SHP77 treated with DMSO at 0.1 percent for 48 hours (cell line): Measurements from ENCODE around the gene RAD54L.
"Not testable (repeated sequence)": the region's sequence is repeated elsewhere in the genome, so short reads cannot be mapped to it uniquely, and the experiment has no call there.

Experiments used
- DNase-seq: peaks from one replicate; lab custom pipeline; 2025; lab: John Stamatoyannopoulos, UW

The RAD54L gene

DNA sequence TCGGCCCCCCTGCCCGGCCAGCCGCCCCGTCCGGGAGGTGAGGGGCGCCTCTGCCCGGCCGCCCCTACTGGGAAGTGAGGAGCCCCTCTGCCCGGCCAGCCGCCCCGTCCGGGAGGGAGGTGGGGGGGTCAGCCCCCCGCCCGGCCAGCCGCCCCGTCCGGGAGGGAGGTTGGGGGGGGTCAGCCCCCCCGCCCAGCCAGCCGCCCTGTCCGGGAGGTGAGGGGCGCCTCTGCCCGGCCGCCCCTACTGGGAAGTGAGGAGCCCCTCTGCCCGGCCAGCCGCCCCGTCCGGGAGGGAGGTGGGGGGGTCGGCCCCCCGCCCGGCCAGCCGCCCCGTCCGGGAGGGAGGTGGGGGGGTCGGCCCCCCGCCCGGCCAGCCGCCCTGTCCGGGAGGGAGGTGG lies 5.8 kb upstream of the RAD54L start:
- DNase-seq, result not testable (repeated sequence)

DNA sequence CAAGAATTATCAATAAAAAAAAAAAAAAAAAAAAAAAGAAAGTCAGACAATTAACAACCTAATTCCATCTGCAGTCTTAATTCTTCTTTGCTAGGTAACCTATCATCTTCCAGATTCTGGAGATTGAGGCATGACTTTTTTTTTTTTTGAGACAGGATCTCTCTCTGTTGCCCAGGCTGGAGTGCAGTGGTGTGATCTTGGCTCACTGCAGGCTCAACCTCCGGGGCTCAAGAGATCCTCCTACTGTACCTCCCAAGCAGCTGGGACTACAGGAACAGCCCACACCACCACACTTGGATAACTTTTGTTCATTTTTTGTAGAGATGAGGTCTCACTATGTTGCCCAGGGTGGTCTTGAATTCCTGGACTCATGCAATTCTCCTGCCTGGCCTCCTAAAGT lies 4.6 kb upstream of the RAD54L start:
- DNase-seq, result no peak

DNA sequence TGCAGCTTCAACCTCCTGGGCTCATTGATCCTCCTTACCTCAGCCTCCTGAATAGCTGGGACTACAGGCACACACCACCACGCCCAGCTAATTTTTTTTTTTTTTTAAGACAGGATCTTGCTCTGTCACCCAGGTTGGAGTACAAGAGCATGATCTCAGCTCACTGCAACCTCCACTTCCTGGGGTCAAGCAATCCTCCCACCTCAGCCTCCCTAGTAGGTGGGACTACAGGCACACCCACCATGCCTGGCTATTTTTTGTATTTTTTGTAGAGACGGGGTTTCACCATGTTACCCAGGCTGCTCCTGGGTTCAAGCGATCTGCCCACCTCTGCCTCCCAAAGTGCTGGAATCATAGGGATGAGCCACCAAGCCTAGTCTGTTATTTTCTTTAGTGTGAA lies 3.7 kb upstream of the RAD54L start:
- DNase-seq, result not testable (repeated sequence)

DNA sequence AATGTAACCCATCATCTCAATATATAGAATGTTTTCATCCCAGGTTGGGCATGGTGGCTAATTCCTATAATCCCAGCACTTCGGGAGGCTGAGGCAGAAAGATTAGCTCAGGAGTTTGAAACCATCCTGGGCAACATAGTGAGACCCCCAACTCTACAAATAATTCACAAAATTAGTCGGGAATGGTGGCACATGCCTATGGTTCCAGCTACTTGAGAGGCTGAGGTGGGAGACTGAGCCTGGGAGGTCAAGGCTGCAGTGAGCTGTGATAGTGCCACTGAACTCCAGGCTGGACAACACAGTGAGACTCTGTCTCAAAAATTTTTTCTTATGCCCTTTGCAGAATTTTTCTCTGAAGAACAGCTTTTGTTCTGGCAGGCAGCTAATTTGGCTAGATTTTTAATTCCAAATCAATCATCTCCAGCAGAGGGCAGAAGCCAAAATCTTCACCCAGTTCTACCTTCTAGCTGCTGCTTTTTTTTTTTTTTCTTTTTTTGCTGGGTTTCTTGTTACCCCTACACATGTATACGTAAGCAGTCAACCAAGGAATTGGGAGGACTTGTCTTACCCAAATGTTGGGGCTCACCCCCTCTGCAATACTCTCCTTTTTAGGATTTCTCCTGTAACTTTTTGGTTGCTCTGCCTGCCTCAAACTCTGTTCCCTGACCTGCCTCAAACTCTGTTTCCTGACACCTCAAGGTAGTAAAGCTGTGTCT lies 2.7 kb upstream of the RAD54L start:
- no peak for DNase-seq

DNA sequence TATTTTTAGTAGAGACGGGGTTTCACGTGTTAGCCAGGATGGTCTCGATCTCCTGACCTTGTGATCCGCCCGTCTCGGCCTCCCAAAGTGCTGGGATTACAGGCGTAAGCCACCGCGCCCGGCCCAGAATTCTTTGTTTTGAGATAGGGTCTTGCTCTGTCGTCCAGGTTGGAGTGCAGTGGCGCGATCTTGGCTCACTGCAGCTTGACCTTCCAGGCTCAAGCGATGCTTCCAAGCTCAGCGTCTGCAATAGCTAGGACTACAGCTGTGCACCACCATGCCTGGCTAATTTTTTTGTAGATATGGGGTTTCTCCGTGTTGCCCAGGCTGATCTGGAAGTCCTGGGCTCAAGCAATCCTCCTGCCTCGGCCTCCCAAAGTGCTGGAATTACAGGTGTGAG lies 1.4 kb upstream of the RAD54L start:
- not testable (repeated sequence) for DNase-seq

DNA sequence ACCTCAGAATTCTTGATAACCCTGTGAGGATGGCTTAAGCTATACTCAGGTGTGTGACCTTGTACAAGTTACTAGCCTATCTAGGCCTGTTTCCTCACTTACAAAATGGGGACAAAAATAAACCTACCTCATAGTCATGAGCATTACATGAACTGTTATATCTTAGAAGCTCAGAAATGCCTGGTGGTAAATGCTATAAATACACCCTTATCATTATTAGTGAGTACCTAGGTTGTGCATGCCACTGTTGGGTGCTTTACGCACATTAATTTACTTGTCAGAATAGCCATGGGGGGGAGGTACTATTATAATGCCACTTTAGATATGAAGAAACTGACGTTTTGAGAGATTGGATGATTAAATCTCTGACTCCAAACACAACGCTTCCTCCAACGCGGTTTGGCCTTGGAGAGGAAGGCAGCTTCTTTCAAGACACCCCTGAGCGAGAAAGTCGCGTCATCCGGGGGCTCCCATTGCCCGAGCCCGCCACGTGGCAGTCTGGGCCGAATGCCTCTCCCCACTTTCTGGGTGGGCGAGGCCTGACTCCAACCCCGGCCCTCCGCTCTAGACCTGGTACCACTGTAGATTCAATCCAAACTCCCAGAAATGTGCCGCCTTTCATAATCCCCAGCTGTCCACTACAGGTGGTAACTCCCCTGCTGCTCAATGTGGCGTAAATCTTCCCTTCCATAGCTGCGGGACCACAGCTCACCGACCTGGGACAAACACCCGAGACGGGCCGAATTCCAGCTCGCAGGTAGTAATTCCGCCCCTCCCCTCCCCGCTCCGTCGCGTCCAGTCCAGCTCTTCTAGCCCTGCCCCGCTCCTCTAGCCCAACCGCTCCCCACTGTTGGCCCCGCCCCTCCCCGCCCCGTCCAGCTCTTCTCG lies 771 bp upstream of the RAD54L start:
- no peak for DNase-seq

DNA sequence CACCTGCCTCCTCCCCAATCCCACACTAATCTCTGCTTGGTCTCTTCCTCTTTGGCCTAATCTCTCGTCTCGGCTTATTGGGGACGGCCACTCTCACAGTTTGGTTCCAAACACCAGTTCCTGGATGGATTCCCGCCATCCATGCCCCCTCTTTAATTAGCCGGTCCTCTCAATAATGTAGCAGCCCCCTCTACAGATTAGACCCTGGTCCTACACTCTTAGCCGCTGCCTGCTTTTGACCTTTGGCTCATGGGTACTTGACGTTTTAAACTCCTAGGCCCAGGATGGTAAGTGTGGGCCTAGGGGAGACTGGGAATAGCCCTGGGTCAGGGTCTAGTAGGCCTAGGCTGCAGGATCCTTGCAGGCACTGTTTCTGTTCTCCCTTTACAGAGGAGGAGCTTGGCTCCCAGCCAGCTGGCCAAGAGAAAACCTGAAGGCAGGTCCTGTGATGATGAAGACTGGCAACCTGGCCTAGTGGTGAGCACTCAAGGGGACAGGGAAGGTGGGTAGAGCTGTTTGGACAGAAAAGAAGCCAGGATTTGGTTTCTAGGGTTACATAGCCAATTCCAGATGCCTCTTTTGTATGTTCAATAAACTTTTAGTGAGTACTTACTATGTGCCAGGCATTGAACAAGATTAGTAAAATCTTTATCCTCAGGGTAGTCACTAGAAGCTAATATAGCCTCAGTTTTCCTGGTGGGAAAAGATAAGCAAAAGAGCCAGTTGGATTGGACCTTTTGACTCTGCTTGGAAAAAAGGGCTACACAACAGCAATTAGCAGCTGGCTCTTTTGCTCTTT lies 758 bp downstream of the RAD54L start:
- DNase-seq, result no peak

DNA sequence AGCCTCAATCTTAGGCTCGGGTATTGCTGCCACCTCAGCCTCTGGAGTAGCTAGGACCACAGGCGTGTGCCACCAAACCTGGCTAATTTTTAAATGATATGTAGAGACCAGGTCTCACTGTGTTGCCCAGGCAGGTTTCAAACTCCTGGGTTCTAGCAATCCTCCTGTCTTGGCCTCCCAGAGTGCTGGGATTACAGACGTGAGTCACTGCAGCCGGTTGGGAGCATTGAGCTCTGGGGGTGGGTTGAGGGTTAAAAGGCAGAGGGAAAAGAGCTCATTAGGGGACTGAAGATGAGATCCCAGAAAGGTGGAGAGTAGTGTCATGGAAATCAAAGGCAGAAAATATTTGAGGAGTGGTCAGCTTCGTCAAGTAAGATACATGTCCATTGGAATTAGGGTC lies 7.1 kb downstream of the RAD54L start:
- no peak for DNase-seq

DNA sequence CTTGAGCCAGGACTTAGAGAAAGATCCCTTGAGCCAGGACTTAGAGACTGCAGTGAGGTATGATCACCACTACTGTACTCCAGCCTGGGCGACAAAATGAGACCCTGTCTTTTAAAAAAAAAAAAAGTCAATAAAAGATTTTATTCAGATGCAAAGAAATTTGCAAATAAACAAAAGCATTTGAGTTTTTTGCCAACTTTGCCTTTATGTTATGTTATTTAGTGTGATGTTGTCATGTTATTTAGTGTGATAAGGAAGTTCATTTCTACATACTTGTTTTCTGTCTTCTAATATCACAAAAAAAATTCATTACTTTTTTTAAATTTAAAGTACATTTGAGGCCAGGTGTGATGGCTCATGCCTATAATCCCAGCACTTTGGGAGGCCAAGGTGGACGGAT lies 9.0 kb downstream of the RAD54L start:
- no peak for DNase-seq

DNA sequence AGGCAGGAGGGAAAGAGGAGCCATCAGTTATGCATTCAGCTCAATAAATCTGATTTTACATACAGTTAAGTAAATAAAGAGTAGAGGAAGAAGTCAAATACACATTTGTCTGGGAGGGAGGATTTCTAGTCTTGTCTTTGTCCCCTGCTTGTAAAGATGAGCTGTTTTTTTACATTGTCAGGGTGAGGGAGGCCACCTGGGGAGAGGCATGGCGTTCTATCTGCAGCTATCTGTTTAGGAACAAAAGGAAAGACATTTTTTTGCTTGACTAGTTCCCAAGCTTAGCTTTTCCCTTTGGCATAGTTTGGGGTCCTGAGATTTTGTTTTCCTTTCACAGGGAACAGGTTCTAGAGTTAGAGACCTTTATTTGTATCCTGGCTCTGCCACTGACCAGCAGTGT lies 14.9 kb downstream of the RAD54L start:
- no peak for DNase-seq

DNA sequence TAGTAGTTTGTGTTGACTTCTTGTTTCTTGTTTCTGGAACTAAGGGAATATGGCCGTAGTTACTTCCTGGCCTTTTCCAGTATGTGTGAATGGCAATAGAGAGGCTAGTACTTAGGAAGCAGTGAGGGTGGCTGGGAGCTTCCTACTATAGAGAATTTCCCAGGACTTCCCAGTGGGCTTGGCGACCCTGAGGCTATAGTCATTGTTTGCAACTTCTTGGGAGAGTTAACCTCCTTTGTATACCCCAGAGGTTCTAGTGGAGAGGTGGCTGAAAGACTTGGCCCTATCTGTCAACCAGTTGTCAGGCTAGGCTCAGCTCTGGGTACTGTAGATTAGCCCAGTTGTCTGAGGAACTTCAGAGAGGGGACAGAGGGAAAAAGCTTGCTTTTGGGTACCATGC lies 15.6 kb downstream of the RAD54L start:
- no peak for DNase-seq

DNA sequence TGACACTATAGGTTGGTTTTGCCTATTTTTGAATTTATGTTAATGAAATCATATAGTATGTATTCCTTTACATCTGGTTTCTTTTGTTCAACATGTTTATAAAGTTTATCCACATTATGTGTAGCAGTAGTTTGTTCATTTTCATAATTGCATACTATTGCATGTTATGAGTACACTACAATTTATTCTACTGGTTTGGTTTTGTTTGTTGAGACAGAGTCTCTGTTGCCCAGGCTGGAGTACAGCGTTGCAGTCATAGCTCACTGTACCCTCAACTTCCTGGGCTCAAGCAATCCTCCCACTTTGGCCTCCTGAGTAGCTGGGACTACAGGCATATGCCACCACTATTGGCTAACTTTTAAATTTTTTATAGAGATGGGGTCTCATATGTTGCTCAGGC lies 21.0 kb downstream of the RAD54L start:
- no peak for DNase-seq

DNA sequence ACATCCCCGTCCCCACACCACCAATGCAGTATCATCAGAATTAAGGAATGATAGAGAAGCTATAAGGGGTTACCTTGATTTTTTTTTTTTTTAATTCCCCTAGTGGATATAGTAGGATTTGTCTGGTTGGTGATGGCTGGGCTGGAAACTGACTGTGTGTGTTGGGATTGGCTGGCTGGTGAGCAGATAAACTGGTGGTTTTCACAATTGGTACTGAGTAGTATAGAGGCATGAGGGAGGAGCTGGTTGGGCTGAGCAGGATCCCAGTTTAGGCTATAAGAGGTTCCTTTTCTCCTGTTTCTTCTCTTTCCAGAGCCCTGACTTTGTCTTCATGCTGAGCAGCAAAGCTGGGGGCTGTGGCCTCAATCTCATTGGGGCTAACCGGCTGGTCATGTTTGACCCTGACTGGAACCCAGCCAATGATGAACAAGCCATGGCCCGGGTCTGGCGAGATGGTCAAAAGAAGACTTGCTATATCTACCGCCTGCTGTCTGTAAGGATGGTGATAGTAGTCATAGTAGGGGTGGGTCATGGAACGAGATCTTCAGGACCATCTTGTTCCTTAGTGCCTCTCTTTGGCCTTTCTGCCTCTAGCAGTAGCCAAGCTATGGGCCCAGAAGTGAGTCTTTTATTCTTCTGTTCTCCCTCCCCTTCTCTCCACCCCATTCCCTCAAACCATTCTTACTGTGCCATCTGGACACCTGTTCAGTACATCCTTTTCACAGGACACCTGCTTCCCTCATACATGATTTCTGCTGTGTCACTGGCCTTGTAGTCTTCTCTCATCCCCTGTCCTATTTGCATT lies 26.9 kb downstream of the RAD54L start:
- no peak for DNase-seq

DNA sequence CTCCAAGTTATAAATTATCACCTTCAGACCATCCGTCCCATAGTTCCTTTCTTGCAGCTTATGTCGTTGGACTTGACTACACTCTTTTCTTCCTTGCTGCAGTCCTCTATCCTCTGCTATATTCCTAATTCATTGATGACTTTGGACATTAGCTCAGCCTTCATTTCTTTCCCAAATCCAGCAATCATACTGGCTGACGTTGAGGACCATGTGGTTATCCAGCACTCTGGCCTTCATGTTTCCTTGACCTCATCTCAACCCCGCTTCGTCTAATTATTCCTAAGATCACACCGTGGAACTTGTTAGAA lies 27.4 kb downstream of the RAD54L start:
- DNase-seq, result no peak

DNA sequence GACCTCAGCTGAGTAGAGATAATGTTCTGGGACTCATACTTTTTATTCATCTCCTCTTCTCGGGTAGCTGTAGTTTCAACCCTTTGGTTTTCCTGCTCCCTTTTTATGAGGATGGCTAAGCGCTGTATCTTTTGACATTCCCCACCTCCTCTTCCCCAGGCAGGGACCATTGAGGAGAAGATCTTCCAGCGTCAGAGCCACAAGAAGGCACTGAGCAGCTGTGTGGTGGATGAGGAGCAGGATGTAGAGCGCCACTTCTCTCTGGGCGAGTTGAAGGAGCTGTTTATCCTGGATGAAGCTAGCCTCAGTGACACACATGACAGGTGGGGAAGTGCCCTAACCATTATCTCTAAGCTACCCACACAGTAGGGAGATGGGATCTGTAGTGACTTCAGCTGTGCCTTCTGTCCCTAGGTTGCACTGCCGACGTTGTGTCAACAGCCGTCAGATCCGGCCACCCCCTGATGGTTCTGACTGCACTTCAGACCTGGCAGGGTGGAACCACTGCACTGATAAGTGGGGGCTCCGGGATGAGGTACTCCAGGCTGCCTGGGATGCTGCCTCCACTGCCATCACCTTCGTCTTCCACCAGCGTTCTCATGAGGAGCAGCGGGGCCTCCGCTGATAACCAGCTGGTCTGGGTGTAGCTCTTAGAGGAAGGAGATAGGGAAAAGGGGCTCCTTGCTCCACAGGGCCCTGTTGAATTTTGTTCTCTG lies 30.3 kb downstream of the RAD54L start:
- no peak for DNase-seq

DNA sequence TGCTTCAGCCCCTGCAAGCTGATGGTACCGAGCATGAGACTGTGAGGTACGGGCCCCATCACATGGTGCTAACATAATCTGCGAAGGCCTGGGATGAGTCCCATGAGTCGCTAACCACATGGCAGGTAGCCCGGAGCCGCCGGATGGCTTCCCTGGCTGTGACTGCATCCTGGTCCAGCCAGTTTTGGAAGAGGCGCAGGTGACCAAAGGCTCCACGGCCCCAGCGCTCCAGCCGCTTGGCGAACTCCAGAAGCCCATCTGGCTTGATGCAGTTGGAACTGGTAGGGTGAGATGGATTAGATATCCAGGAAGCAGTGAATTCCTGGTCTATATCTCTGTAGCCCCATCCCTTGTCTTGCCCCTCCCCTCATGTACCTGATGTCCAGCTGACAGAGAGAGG lies 31.2 kb downstream of the RAD54L start:
- DNase-seq, result no peak

DNA sequence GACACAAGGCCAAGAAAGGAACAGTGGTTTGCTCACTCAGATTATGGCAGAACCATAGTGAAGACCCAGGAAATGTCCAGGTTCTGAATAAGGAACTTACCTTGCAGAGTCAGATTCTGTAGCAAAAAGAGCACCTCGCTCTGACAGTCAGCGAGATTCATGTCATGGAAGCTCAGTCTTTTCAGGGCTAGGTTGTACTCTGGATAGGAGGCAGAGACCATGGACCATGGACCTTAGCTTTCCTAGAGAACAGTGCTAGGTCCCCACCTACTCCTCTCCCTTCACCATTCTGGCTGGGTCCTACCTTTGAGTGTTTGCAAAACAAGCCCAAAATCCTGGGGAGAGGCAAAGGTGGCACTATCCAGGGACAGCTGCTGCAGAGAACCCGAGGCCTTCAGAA lies 32.5 kb downstream of the RAD54L start:
- no peak for DNase-seq

DNA sequence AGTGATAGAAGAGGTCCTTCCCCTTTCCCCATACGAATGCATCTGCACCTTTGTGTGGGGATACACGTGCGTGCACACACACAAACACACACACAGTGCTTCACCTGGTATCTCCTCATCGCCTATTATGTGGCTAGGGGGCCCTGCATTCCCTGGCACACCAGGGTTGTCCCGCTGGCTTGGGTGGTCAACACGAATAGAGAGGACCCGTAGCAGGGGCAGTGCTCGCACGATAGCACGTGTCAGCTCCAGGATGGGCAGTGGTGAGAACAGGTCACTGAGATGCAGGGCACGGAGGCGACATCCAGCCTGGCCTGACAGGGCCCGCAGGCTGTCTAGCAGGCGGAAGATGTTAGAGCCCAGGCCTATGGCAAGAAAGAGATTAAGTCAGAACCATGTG lies 33.5 kb downstream of the RAD54L start:
- DNase-seq, result no peak

DNA sequence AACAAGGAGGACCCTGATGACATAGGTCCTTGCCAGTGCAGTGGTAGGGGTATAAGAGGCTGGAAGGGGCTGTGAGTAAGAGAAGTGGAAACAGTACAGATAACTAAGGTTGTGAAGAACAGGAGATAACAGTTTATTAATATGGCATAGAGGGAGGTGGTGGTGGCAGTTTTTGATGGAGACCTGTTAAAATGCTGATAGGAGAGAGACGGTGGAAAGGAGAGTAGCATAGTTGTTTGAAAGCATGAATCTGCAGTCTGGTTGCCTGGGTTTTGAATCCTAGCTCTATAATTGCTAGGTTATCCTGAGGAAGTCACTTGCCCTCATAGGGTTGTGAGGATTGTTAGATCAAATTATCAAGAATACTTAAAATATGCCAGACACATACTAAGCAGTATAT lies 36.5 kb downstream of the RAD54L start:
- no peak for DNase-seq

DNA sequence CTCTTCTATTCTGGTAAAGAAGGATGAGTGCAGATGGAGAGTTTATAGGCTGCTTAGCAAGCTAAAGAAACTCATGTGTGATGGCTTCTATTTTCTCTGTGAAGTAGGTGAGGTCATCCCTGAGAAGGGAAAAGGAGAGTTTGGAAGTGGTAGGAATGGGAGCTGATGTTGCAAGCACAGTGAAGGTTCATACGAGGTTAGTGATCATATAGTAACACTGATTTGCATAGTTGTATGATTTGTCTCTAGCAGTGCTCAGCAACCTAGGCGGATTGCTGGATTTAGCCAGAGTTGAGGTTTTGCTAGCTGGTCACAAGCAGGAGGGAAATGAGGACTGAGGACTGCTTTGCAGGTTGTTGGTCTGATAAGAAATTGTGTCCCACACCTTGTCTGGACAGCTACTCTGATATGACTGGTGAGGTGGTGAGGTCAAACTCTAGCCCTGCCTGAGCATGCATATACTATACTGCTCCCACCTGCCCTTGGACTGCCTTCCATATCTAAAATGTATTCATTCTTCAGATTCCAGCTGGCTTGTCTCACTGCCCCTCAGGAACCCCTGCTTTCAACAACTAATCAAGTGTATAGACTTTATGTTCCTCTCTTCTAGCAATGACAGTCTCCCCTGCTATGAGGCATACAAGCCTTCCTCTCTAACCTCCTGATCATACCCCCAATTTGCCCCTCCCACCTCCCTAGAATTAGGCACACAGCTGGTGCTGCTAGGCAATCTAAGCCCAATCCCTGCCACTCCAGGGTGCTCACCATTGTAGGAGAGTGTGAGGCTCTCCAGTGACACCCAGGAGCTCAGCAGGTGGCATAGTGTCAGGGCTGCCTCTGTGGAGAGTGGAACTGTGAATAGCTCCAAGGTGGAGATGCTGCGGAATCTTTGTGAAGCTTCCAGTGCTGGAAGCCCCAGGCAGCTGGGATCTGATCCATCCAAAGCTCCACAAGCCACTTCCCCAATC lies 37.3 kb downstream of the RAD54L start:
- no peak for DNase-seq
